Renal pelvis (tissue), 4 donors: Measurements from ENCODE around the gene MAGI3. TPM values are rescaled to one million over a fixed set of nuclear protein-coding genes. Genes with fewer than 3 reads are reported as not detected.
"Not testable (repeated sequence)": the region's sequence is repeated elsewhere in the genome, so short reads cannot be mapped to it uniquely, and the experiment has no call there.

Source experiments
- DNase-seq: peaks from one replicate; pipeline ENCODE4 v3.0.0-alpha.2; 2013
- polyA plus RNA-seq, 3 donors: library from polyadenylated mRNA; unstranded; fragments of 120-200 nt; gene quantifications; one replicate each; pipeline ENCODE4 v1.2.1, GENCODE V29; 2013; ENCODE audit not compliant: insufficient read length in 3 of 3

MAGI3 gene
- polyA plus RNA-seq, 3 donors, result 20.9 to 25.9 (median 23.6) TPM

GRCh38 chr1:113437554-113438341, 47.4 kb downstream of the MAGI3 start:
- DNase-seq, result no peak

DNA sequence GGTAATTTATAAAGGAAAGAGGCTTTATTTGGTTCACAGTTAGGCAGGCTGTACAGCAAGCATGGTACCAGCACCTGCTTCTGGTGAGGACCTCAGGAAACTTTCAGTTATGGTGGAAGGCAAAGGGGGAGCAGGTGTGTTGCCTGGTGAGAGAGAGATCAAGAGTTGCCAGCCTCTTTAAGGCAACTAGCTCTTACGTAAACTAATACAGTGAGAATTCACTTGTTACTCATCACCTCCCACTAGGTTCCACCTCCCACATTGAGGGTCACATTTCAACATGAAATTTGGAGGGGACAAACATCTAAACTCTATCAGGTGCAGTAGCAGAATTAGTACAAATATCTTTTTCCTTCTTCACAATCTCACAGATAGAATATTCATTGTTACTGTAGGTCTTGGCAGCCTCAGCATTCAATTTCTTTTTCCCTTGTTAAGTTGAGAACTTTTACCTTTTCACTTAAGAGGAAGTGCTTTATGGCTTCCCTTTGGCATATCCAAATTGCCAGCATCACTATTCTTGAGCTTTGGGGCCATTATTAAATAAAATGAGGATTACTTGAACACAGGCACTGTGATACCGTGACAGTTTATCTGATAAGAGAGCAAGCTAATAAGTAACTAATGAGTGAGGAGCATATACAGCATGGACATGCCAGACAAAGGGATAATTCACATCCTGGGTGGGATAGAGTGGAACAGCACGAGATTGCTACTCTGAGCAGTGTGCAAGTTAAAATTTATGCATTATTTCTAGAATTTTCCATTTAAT, 48.4 kb downstream of the MAGI3 start:
- no peak for DNase-seq

GRCh38 chr1:113439277-113439670, 49.0 kb downstream of the MAGI3 start:
- DNase-seq, result no peak

DNA sequence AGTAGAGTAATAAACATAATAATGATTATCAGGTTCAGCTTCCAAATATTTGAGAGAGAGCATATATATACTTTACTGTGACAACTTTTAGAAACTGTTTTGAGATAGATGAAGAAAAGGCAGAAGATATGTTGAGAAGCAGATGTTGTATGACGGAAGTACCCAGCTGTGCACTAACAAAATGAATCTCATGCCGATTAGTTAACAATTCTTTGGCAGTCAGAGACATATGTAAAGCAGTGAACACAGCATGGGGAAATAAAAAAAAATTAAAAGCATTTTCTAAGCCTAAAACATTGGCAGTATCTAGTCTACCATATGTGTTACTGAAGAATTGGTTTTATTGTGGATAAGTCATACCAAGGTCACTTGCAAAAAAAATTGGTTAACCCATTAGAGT, 51.8 kb downstream of the MAGI3 start:
- DNase-seq, result no peak

GRCh38 chr1:113444857-113445256, 54.5 kb downstream of the MAGI3 start:
- DNase-seq, result no peak

- no peak for DNase-seq
Observed at GRCh38 chr1:113451710-113452109, 61.4 kb downstream of the MAGI3 start.

GRCh38 chr1:113452921-113453770, 62.8 kb downstream of the MAGI3 start:
- DNase-seq, result peak; percentile 9

DNA sequence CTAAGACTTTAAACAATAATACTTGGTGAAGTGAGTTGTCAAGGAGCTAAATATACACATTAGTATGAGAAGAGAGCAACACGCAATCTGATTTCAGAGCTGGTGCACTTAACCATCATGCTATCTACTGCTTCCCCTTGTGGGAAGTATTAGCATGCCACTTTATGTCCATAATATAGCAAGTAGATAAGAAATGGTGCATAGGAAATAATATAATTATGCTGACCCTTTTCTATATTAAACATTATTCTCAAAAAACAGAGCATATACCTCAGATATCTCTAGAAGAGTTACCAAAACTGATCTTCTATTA, 63.4 kb downstream of the MAGI3 start:
- no peak for DNase-seq

DNA sequence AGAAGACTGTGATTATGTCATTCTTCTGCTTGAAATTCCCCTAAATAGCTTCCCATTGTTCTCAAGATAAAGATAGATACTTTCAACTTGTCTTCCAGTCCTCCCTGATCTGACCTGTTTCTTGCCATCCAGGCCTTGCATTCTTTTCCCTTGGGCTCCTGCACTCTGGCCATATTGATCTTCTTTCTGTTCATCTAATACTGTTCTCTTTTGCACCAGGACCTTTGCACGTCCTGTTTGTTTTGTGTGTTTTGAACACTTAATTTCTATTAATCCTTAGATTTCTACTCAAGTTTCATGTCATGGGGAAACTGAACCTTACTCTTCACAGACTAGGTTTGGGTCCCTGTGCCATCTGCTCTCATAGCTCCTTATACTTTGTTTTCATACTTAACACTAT, 65.1 kb downstream of the MAGI3 start:
- no peak for DNase-seq

DNA sequence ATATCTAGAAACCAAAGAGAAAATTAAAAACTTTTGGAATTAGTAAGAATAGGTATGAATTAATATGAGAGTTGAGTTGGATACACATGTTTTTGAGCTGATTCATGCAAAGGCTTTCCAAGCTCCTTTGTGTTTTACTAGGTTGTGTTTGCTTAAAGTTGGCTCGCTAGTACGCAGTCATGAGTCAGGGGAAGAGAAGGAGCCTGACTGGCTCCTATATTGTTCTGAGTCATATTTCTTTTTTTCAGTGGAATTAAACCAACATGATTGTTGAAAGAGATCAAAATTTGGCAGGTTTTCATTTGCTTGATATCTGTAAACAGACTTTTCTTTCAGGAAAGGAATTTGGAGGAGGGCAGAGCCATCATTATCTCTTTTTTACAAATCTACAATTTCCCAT, 66.7 kb downstream of the MAGI3 start:
- no peak for DNase-seq

- no peak for DNase-seq
Observed at GRCh38 chr1:113459279-113459678, 69.0 kb downstream of the MAGI3 start.

- no peak for DNase-seq
Observed at GRCh38 chr1:113467991-113468390, 77.7 kb downstream of the MAGI3 start.

DNA sequence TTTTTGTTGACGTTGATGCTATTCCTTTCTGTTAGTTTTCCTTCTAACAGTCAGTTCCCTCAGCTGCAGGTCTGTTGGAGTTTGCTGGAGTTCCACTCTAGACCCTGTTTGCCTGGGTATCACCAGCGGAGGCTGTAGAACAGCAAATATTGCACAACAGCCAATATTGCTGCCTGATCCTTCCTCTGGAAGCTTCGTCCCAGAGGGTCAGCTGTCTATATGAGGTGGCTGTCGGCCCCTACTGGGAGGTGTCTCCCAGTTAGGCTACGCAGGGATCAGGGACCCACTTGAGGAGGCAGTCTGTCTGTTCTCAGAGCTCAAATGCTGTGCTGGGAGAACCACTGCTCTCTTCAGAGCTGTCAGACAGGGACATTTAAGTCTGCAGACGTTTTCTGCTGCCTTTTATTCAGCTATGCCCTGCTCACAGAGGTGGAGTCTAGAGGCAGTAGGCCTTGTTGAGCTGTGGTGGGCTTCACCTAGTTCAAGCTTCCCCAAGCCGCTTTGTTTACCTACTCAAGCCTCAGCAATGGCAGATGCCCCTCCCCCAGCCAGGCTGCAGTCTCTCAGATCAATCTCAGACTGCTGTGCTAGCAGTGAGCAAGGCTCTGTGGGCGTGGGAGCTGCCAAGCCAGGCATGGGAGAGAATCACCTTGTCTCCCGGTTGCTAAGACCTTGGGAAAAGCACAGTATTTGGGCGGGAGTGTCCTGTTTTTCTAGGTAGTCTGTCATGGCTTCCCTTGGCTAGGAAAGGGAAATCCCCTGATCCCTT, 88.3 kb downstream of the MAGI3 start:
- not testable (repeated sequence) for DNase-seq

DNA sequence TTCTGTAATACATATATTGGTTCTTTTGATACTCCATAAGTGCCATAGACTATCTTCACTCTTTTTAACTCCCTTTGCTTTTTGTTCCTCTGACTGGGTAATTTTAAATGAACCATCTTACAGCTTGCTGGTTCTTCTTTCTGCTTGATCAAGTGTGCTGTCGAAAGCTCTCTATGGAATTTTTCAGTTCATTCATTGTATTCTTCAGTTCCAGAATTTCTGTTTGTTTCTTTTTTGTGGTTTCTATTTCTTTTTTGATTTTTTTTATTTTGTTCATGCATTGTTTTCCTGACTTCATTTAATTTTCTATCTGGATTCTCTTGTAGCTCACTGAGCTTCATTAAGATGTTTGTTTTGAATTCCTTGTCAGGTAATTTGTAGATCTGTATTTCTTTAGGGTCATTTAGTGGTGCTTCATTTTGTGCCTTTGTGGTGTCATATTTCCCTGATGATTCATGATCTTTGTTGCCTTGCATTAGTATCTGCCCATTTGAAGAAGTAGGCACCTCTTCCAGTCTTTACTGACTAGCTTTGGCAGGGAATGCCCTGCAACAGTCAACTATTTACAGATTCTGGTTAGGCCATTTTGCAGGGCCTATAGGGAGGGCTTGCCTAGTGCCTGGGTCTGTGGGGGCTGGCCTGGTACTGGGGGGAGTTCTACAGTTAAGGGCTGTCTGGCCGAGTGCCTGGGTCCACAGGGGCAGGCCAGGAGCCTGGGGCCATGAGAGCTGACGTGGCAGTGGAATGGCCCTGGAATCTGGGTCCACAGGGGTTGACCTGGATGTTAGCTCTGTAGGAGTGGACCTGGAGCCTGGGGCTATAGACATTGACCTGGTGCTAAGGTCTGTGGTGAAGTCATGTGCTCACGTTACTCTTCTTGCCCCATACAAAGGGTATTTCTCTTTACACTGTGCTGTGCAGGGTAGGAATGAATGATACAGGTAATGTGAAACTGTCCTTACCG, 89.7 kb downstream of the MAGI3 start:
- DNase-seq, result no peak

DNA sequence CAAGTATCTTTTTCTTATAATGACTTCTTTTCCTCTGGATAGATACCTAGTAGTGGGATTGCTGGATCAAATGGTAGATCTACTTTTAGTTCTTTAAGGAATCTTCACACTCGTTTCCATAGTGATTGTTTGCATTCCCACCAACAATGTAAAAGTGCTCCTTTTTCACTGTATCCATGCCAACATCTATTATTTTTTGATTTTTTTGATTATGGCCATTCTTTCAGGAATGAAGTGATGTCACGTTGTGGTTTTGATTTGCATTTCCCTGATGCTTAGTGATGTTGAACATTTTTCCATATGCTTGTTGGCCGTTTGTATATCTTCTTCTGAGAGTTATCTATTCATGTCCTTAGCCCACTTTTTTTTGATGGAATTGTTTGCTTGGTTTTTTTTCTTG, 94.8 kb downstream of the MAGI3 start:
- not testable (repeated sequence) for DNase-seq

- DNase-seq, result no peak
Observed at GRCh38 chr1:113488576-113489177, 98.4 kb downstream of the MAGI3 start.

DNA sequence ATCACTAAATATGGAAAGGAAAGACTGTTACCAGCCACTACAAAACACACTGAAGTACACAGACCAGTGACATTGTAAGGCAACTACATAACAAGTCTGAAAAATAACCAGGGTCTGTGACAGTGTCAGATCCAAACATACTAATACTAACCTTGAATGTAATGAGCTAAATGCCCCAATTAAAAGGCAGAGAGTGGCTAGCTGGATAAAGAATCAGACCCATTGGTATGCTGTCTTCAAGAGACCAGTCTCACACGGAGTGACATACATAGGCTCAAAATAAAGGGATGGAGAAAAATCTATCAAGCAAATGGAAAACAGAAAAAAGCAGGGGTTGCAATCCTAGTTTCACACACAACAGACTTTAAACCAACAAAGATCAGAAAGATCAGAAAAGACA, 100.1 kb downstream of the MAGI3 start:
- no peak for DNase-seq

GRCh38 chr1:113493533-113493932, 103.2 kb downstream of the MAGI3 start:
- no peak for DNase-seq

- DNase-seq, result no peak
Observed at GRCh38 chr1:113505357-113505756, 115.0 kb downstream of the MAGI3 start.

GRCh38 chr1:113507552-113508214, 117.4 kb downstream of the MAGI3 start:
- no peak for DNase-seq
